H9 (cell line): ENCODE data around the gene IFNA5. TPM values are rescaled to one million over a fixed set of nuclear protein-coding genes. Genes with fewer than 3 reads are reported as not detected.

ENCODE experiments used
- DNase-seq: peaks from one replicate; pipeline ENCODE4 v3.0.0-alpha.2; 2017
- H2AFZ ChIP-seq: one replicate; pipeline ENCODE4 v1.6.1; 2013; ENCODE audit warnings: mild to moderate bottlenecking, low read length, control low read depth, moderate library complexity
- H2AK5ac ChIP-seq: 2 replicates; pipeline ENCODE4 v1.6.1; 2013; ENCODE audit warnings: low read length, control low read depth, mixed read lengths; ENCODE audit not compliant: insufficient read length
- H2BK120ac ChIP-seq: one replicate; pipeline ENCODE4 v1.6.1; 2013; ENCODE audit warnings: low read depth, mild to moderate bottlenecking, low read length, control low read depth, inconsistent platforms; ENCODE audit not compliant: poor library complexity, severe bottlenecking
- H2BK12ac ChIP-seq: 2 replicates; pipeline ENCODE4 v1.6.1; 2013; ENCODE audit warnings: low read length, control low read depth, mixed read lengths, low read depth; ENCODE audit not compliant: insufficient read length
- H2BK15ac ChIP-seq: 2 replicates; pipeline ENCODE4 v1.6.1; 2013; ENCODE audit warnings: low read depth, low read length, control low read depth
- H2BK20ac ChIP-seq: one replicate; pipeline ENCODE4 v1.6.1; 2013; ENCODE audit warnings: low read depth, mild to moderate bottlenecking, low read length, control low read depth, inconsistent platforms; ENCODE audit not compliant: poor library complexity, severe bottlenecking
- H2BK5ac ChIP-seq: 2 replicates; pipeline ENCODE4 v1.6.1; 2013; ENCODE audit warnings: low read length, control low read depth, mixed read lengths; ENCODE audit not compliant: insufficient read length
- H3K14ac ChIP-seq: 2 replicates; pipeline ENCODE4 v1.6.1; 2013; ENCODE audit warnings: low read length, control low read depth; ENCODE audit not compliant: insufficient read depth
- H3K18ac ChIP-seq: 2 replicates; pipeline ENCODE4 v1.6.1; 2013; ENCODE audit warnings: low read depth, mild to moderate bottlenecking, mixed read lengths, low read length, control low read depth; ENCODE audit not compliant: insufficient read length
- H3K23ac ChIP-seq: 2 replicates; pipeline ENCODE4 v1.6.1; 2013; ENCODE audit warnings: low read length, control low read depth, mixed read lengths, low read depth; ENCODE audit not compliant: insufficient read length
- H3K23me2 ChIP-seq: 2 replicates; pipeline ENCODE4 v1.6.1; 2013; ENCODE audit warnings: low read depth, mild to moderate bottlenecking, mixed read lengths, low read length, control low read depth; ENCODE audit not compliant: insufficient read length, poor library complexity, severe bottlenecking
- H3K27ac ChIP-seq: 2 replicates; pipeline ENCODE4 v1.5.1; 2013; ENCODE audit warnings: low read length, control low read depth, mixed read lengths, low read depth; ENCODE audit not compliant: insufficient read length
- H3K27me3 ChIP-seq: 2 replicates; pipeline ENCODE4 v1.6.1; 2013; ENCODE audit warnings: low read length, control low read depth, inconsistent platforms; ENCODE audit not compliant: insufficient read depth
- H3K4ac ChIP-seq: 2 replicates; pipeline ENCODE4 v1.6.1; 2013; ENCODE audit warnings: low read depth, mild to moderate bottlenecking, control low read depth, inconsistent platforms, low read length, moderate library complexity
- H3K4me1 ChIP-seq: 2 replicates; pipeline ENCODE4 v1.6.1; 2013; ENCODE audit warnings: low read length, control low read depth, inconsistent platforms; ENCODE audit not compliant: insufficient read depth
- H3K4me2 ChIP-seq: 2 replicates; pipeline ENCODE4 v1.6.1; 2013; ENCODE audit warnings: low read length, control low read depth, mixed read lengths; ENCODE audit not compliant: insufficient read length, insufficient read depth
- H3K56ac ChIP-seq: 2 replicates; pipeline ENCODE4 v1.6.1; 2013; ENCODE audit warnings: low read depth, mild to moderate bottlenecking, mixed read lengths, low read length, control low read depth; ENCODE audit not compliant: insufficient read length
- H3K79me1 ChIP-seq: 2 replicates; pipeline ENCODE4 v1.6.1; 2013; ENCODE audit warnings: low read depth, mild to moderate bottlenecking, moderate library complexity, low read length, control low read depth, inconsistent platforms; ENCODE audit not compliant: insufficient read depth, poor library complexity, severe bottlenecking
- H3K79me2 ChIP-seq: 2 replicates; pipeline ENCODE4 v1.6.1; 2013; ENCODE audit warnings: low read length, control low read depth, inconsistent platforms; ENCODE audit not compliant: insufficient read depth
- H3K9ac ChIP-seq: 2 replicates; pipeline ENCODE4 v1.6.1; 2013; ENCODE audit warnings: low read length, control low read depth, mixed read lengths; ENCODE audit not compliant: insufficient read length; ENCODE audit errors: extremely low read depth
- H3K9me3 ChIP-seq: one replicate; pipeline ENCODE4 v1.6.1; 2013; ENCODE audit warnings: low read depth, low read length, inconsistent platforms; ENCODE audit not compliant: control insufficient read depth
- H3T11ph ChIP-seq: one replicate; pipeline ENCODE4 v1.6.1; 2013; ENCODE audit warnings: mild to moderate bottlenecking, low read length, control low read depth, inconsistent platforms
- H4K20me1 ChIP-seq: one replicate; pipeline ENCODE4 v1.6.1; 2013; ENCODE audit not compliant: control insufficient read depth, insufficient read length, insufficient read depth
- H4K5ac ChIP-seq: 2 replicates; pipeline ENCODE4 v1.6.1; 2013; ENCODE audit warnings: low read depth, mild to moderate bottlenecking, mixed read lengths, low read length, control low read depth; ENCODE audit not compliant: insufficient read length
- H4K8ac ChIP-seq: replicated peaks from 2 replicates; pipeline ENCODE4 v1.6.1; 2013; ENCODE audit warnings: low read length, control low read depth, mixed read lengths, low read depth; ENCODE audit not compliant: insufficient read length
- H4K91ac ChIP-seq: 2 replicates; pipeline ENCODE4 v1.6.1; 2013; ENCODE audit warnings: low read depth, mild to moderate bottlenecking, moderate library complexity, mixed read lengths, low read length, control low read depth; ENCODE audit not compliant: insufficient read length
- H3K27ac Mint-ChIP-seq, 3 experiments: 2 replicates in 2 of 3; 3 replicates in 1 of 3; pipeline ENCODE4 v1.8.0; 2020 to 2021; ENCODE audit warnings: mixed read lengths in 3 of 3, mild to moderate bottlenecking in 1 of 3, moderate library complexity in 1 of 3
- H3K27me3 Mint-ChIP-seq: 2 replicates; pipeline ENCODE4 v1.8.0; 2021; ENCODE audit warnings: low read depth, mild to moderate bottlenecking, moderate library complexity, mixed read lengths
- H3K36me3 Mint-ChIP-seq, 3 experiments: 2 replicates in 2 of 3; 3 replicates in 1 of 3; pipeline ENCODE4 v1.8.0; 2020 to 2021; ENCODE audit warnings: low read depth in 3 of 3, mixed read lengths in 3 of 3; ENCODE audit not compliant: insufficient read depth in 1 of 3
- H3K4me1 Mint-ChIP-seq, 2 experiments: 2 replicates each; pipeline ENCODE4 v1.8.0; 2020; ENCODE audit warnings: mixed read lengths in 2 of 2
- H3K4me3 Mint-ChIP-seq, 2 experiments: 2 replicates in 1 of 2; 3 replicates in 1 of 2; pipeline ENCODE4 v1.8.0; 2020 to 2021; ENCODE audit warnings: mild to moderate bottlenecking in 2 of 2, mixed read lengths in 2 of 2, moderate library complexity in 1 of 2
- H3K9me3 Mint-ChIP-seq, 2 experiments: 2 replicates in 1 of 2; 3 replicates in 1 of 2; pipeline ENCODE4 v1.8.0; 2020; ENCODE audit warnings: mild to moderate bottlenecking in 2 of 2, mixed read lengths in 2 of 2, moderate library complexity in 1 of 2
- CTCF ChIP-seq: fragments of 200-600 bp; sonication (generic); conservative IDR thresholded peaks from 3 replicates; pipeline ENCODE4 v1.8.0; 2021; ENCODE audit warnings: antibody characterized with exemption, mild to moderate bottlenecking
- WGBS: extraction: QIAGEN DNeasy Blood & Tissue Kit; methylation state at CpG from one replicate; pipeline ENCODE4 v1.1.7; 2013; ENCODE audit warnings: missing lambda C conversion rate, low lambda C conversion rate, mixed read lengths; ENCODE audit not compliant: insufficient read length; ENCODE audit errors: extremely low coverage; 5-methylcytosine and 5-hydroxymethylcytosine counted together
- total RNA-seq: library from RNA; stranded (reverse); gene quantifications from 2 replicates; pipeline ENCODE4 v1.2.1, GENCODE V29; 2021

IFNA5 gene
- total RNA-seq, 1 experiment from 2014 or later: not detected

GRCh38 chr9:21266733-21267484, 38.2 kb downstream of the IFNA5 start:
- no peaks in the 10 kb centered on the region for H3K79me2 ChIP-seq
- H3K4me3 Mint-ChIP-seq: no peak overlapping the region
- WGBS: no CpG with 5 or more reads among the region's 3 CpGs
- no peak overlapping the region; a peak in 1 of 7 replicates for H3K27ac Mint-ChIP-seq
- no peak overlapping the region for H3K18ac ChIP-seq
- H2BK5ac ChIP-seq: no peak overlapping the region
- H2BK12ac ChIP-seq: no peak overlapping the region
- no peak overlapping the region for H4K5ac ChIP-seq
- no peaks in the 10 kb centered on the region for H3K9me3 ChIP-seq
- H2BK120ac ChIP-seq: no peak overlapping the region
- no peak overlapping the region for H3T11ph ChIP-seq
- peaks cover 0 to 5% of the 10 kb centered on the region in 2 experiments for H3K9me3 Mint-ChIP-seq
- no peak overlapping the region for H3K27ac ChIP-seq
- H2BK20ac ChIP-seq: no peak overlapping the region
- H3K9ac ChIP-seq: no peak overlapping the region
- TF ChIP-seq CTCF: no peak
- no peaks in the 10 kb centered on the region for H4K20me1 ChIP-seq
- peaks cover 0 to 6% of the 10 kb centered on the region in 2 experiments; a peak in 2 of 4 replicates for H3K4me1 Mint-ChIP-seq
- no peak overlapping the region for H3K23ac ChIP-seq
- H3K4me2 ChIP-seq: no peak overlapping the region
- no peak overlapping the region for H4K91ac ChIP-seq
- no peak overlapping the region for H4K8ac ChIP-seq
- H3K79me1 ChIP-seq: no peaks in the 10 kb centered on the region
- no peak overlapping the region for H3K4ac ChIP-seq
- no peaks in the 10 kb centered on the region for H3K23me2 ChIP-seq
- no peak overlapping the region for H2AK5ac ChIP-seq
- no peaks in the 10 kb centered on the region for H3K4me1 ChIP-seq
- H3K36me3 Mint-ChIP-seq: no peaks in the 10 kb centered on the region; a peak in 1 of 7 replicates
- H2AFZ ChIP-seq: no peak overlapping the region
- no peak for DNase-seq
- H3K56ac ChIP-seq: no peak overlapping the region
- no peak overlapping the region for H3K14ac ChIP-seq
- peaks cover 97% of the 10 kb centered on the region for H3K27me3 Mint-ChIP-seq
- H3K27me3 ChIP-seq: peaks cover 45% of the 10 kb centered on the region
- H2BK15ac ChIP-seq: no peak overlapping the region
